ENCODE measurements around the gene EPSTI1.
"Not testable (repeated sequence)": the region's sequence is repeated elsewhere in the genome, so short reads cannot be mapped to it uniquely, and the experiment has no call there.

The EPSTI1 gene

DNA sequence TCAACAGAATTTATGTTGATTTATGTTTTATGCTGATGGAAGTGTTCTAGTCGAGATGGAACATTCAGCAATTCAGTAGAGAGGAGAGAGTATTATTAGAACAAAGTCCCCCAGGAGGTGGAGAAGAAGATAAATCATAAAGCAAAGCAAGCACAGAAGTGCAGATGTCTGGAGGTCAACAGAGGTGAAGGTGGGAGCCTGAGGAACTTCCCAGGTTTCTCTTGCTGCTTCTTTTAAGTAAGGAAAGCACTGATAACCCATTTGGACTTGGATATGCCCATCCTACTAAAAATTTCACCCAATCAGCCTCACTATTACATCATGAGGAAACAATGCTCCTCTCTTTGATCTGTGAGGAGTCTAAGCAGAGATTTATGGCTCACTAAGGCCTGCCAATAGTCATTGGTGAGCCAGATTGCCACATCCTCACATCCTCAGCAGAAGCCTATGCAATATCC, 98.8 kb downstream of the EPSTI1 start:
- peak; percentile 54 for DNase-seq (ENCODE audit: low spot score)

DNA sequence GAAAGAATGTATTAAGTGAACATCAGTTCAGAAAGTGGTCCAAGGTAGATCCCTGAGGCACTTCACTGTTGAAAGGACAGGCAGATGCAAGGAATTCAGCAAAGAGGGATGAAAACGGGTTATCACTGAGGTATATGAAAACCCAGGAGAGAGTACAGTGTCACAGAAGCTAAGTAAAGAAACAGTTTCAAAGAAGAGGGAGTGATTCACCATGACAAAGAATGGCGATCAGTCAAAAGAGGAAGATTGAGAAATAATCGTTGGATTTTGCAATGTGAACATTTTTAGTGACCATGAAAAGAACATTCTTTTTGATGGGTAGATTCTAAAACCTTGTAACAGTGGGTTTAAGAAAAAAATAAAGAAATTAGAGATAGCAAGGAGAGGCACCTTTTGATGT, 99.3 kb downstream of the EPSTI1 start:
- DNase-seq (ENCODE audit: low spot score), result peak; percentile 50

GRCh38 chr13:42891591-42891990, 100.5 kb downstream of the EPSTI1 start:
- DNase-seq (ENCODE audit: low spot score), result no peak

DNA sequence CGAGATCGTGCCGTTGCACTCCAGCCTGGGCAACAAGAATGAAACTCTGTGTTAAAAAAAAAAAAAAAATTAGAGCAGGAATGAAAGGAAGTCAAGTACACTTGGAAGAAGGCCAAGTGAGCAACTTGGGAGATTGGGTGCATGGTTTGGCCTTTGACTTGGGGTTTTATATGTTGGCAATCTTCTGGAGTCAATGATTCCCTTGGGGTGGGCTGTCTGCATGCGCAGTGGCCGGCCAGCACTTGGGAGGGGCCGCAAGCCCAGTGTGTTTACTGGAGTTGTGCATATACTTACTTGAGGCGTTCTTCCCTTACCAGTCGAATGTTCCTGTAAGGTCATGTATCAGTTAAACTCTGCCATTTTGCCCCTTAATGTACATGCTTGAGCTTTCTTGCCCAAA, 106.7 kb downstream of the EPSTI1 start:
- DNase-seq (ENCODE audit: low spot score), result no peak

DNA sequence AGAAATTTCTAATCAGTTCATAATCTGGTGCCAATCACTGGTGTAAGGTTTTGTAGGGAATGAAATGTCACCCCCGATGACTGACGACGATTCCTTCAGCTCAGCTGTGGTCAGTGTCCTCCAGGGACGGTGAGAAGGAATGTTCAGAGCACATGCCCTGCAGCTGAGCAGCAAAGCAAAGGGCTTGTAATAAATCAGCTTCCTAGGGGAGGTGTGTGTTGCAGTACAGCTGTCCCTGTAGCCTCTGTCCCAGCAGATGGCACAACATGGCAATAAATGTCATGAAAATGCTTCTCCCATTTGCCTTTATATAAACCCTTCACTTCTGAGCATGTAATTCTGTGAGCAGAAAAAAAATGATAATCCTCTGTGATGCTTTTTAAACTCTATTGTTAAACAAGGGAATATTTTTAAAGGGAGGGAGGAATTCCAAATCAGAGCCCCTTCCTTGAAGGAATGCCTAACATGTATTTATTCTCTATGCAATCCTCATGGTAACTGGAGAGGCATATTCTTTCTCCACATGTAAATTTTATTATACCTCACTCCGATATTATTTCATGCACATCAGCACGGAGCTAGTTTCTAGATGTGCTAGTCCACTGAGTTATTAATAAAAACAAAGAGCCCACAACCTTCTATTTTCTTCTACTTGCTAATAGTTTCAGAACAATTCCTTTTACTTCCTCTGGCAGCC, 108.1 kb downstream of the EPSTI1 start:
- DNase-seq (ENCODE audit: low spot score), result peak; percentile 78

DNA sequence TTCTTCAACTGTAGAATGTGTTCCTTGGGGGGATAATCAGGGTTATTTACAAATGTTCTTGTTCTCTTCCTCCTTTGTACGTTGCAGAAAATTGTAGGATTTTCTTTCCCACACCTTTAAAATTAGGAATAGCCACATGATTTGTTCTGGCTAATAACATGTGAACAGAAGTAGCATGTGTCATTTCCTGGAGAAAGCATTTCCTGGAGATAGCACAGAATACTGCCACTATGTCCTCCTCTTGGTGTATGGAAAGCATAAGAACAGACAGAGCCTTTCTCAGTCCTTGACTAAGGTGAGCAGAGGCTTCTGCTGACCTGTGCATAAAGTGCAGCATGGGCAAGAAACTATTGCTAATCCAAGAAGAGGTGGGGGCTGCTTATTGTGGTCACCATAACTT, 108.9 kb downstream of the EPSTI1 start:
- no peak for DNase-seq (ENCODE audit: low spot score)

DNA sequence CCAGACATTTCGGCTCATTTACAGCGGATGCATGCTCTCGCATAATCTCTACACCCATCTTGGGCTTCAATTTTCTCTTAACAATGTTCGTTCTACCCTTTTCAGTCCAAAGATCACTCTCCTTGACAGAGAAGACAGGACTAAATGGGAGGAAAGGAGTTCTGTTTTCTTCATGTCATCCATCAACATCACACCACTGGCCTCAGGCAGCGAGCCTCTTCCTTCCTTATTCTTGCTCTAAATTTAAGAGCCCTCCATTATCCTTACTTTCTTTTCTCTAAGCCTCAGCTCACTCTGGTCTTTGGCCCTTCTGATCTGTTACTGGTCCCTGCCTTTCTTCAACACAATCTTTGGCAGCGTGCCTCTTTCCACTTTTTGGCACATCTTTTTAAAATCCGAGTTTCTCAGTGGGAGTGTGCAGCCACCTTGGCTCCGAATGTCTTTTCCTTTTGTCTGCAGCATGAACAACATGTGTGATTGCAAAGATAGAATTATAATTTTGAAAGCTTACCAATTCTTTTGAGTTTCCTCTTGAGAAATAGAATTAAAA, 111.9 kb downstream of the EPSTI1 start:
- DNase-seq (ENCODE audit: low spot score), result no peak

GRCh38 chr13:42878721-42879120, 113.3 kb downstream of the EPSTI1 start:
- no peak for DNase-seq (ENCODE audit: low spot score)

DNA sequence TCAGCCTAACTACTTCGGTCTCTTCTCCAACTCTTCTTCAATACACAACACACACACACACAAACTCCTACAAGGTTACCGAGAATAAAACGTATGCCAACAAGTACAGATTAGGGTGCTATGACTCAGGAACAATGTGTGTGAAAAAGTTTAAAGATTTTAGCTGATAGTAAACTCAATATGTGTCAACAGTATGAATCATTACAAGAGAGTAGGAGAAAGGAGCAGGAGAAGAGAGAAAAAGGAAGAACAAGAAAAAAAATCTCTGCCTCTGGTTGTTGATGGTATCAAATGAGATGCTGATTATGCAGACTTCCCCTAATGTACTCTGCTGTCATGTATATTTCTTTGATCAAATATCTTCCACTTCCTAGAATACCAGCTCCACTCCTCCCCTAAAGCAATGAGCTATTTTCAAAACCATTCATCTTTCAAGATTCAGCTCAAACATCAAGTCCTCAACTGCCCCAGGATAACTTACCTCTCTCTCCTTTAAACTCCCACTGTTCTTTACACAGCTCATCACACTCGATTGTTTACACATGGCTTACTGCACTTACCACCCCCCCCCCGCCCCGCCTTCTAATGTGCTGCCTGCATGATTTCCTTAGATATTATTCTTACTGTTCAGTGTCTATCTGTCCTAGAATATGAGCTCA, 115.0 kb downstream of the EPSTI1 start:
- no peak for DNase-seq (ENCODE audit: low spot score)

DNA sequence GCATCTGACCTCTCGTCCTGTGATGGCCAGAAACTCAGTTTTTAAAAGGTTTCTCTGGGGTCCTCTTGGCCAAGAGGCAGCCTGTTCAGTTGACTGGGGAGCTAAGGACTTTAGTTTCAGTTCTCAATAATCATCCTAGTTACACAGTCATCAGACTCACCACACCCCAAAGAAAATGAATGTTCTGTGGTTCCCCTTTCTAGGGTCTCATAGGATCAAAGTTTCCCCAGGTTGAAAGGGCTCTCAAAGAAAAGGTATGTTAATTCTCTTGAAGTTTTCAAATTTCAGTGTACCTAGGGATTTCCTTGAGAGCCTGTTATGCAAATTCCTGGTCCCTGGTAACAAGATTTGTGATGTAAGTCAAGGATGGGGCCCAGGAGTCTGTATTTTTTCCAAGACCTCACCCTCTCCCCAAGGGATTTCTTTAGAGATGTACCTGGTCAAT, 115.7 kb downstream of the EPSTI1 start:
- DNase-seq (ENCODE audit: low spot score), result no peak

- no peak for DNase-seq (ENCODE audit: low spot score)
Observed at GRCh38 chr13:42875475-42876269, 116.4 kb downstream of the EPSTI1 start.

DNA sequence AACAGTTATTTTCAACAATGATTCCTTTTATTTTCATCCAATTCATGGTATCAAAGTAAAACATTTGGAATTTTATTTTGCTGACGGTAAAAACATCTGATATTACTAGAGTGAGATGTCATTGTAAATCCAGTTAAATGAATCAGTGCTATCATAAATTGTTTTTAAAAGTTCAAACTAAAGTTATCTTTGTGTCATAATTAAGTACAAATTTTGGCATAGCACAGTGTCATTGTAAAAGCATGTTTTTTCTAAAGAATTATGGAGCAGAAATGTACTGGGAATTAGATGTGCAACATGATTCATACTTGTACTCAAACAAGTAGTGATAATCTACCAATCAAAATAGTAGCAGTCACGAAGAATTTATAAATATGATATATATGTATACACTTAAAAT, 117.8 kb downstream of the EPSTI1 start:
- DNase-seq (ENCODE audit: low spot score), result no peak

DNA sequence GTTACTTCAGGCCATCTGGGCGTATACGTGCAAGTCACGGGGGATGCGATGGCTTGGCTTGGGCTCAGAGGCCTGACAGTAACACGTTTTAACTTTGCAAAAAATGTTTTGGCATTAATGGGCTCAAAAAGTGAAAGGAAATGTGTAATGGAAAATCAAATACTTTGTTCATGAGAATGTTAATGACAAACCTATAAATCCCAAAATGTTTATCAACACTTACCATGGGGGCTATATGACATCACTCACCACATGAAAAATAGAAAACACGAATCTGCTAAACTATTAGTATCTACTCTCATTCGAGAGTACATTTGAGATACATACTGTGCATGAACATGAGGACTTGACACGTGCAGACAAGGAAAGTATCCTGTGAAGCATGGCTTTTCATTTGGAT, 119.0 kb downstream of the EPSTI1 start:
- DNase-seq (ENCODE audit: low spot score), result no peak

GRCh38 chr13:42867232-42867631, 124.8 kb downstream of the EPSTI1 start:
- no peak for DNase-seq (ENCODE audit: low spot score)

- DNase-seq (ENCODE audit: low spot score), result peak; percentile 21
Observed at GRCh38 chr13:42865768-42866102, 126.3 kb downstream of the EPSTI1 start.

- peak; percentile 17 for DNase-seq (ENCODE audit: low spot score)
Observed at GRCh38 chr13:42864952-42865767, 126.9 kb downstream of the EPSTI1 start.

DNA sequence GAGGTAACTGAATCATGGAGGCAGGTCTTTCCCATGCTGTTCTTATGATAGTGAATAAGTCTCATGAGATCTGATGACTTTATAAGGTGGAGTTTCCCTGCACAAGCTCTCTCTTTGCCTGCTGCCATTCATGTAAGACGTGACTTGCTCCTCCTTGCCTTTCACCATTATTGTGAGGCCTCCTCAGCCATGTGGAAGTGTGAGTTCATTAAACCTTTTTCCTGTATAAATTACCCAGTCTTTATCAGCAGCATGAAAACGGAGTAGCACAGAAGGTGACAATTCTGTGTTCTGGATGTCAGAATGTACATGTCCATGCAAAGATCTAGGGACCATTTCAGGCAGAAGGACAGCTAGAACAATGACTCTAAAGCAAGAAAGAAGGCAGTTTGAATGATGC, 129.7 kb downstream of the EPSTI1 start:
- DNase-seq (ENCODE audit: low spot score), result not testable (repeated sequence)

- DNase-seq (ENCODE audit: low spot score), result no peak
Observed at GRCh38 chr13:42860485-42860884, 131.6 kb downstream of the EPSTI1 start.

GRCh38 chr13:42859760-42860159, 132.3 kb downstream of the EPSTI1 start:
- DNase-seq (ENCODE audit: low spot score), result no peak

DNA sequence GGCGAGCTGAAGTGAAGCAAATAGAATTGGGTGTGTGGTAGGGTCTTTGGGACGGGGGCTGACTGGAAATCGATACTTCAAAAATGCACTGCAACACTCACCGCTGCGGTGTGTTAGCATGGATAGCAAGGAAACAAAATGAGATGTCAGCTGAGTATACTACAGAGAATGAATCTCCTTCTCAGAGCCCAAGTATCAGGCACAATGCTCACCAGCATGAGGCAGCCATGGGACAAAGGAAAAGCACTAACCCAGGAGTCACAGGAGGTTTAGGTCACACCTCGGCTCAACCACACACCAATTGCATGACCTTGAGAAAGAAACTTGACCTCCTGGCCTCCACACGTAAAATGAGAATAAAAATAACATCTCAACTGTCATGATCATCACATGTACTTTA, 136.6 kb downstream of the EPSTI1 start:
- DNase-seq (ENCODE audit: low spot score), result no peak

DNA sequence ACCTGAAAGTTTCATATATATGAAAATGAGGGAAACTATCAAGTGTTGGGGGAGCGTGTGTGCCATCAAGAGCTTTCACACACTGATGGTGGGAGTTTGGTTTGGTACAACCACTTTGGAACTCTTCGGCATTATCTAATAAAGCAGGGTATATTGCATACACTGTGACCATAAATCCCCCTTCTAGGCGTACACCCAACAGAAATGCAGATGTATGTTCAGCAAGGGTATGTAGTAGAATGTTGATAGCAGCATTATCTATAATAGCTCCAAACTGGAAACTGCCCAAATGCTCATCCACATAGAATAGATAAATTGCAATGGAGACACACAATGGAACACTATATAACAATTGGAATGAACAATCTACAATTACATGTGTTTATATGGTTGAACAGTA, 139.9 kb downstream of the EPSTI1 start:
- no peak for DNase-seq (ENCODE audit: low spot score)

- no peak for DNase-seq (ENCODE audit: low spot score)
Observed at GRCh38 chr13:42849200-42849599, 142.8 kb downstream of the EPSTI1 start.

Data from AG20443 (cell line).